ENCODE results near the gene ZNF654.

DNA sequence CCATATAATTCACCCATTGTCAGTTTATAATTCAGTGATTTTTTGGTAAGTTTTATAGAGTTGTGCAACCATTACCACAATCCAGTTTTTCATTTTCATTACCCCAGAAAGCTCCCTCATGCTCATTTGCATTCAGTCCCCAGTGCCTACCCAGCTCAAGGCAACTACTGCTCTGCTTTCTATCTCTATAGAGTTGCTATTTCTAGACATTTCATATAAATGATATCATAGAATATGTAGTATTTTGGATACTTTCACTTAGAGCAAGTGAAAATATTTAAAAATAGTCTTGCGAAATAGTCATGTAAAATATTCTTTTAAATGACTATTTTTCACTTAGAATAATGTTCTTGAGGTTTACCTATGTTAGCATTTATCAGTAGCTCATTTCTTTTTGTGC, 42.1 kb downstream of the ZNF654 start:
- TF ChIP-seq, protein P1, sequence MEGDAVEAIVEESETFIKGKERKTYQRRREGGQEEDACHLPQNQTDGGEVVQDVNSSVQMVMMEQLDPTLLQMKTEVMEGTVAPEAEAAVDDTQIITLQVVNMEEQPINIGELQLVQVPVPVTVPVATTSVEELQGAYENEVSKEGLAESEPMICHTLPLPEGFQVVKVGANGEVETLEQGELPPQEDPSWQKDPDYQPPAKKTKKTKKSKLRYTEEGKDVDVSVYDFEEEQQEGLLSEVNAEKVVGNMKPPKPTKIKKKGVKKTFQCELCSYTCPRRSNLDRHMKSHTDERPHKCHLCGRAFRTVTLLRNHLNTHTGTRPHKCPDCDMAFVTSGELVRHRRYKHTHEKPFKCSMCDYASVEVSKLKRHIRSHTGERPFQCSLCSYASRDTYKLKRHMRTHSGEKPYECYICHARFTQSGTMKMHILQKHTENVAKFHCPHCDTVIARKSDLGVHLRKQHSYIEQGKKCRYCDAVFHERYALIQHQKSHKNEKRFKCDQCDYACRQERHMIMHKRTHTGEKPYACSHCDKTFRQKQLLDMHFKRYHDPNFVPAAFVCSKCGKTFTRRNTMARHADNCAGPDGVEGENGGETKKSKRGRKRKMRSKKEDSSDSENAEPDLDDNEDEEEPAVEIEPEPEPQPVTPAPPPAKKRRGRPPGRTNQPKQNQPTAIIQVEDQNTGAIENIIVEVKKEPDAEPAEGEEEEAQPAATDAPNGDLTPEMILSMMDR (IDR thresholded peaks at IDR 0.05), result no peak
- TF ChIP-seq POLR2AphosphoS5 (IDR thresholded peaks at IDR 0.05), result no peak
- no peak for TF ChIP-seq POLR2A (IDR thresholded peaks at IDR 0.05)

Data from prostate gland (tissue), 2 donors.